ENCODE results near the gene CRLF2. TPM values are rescaled to one million over a fixed set of nuclear protein-coding genes. Genes with fewer than 3 reads are reported as not detected.
"Not testable (repeated sequence)": the region's sequence is repeated elsewhere in the genome, so short reads cannot be mapped to it uniquely, and the experiment has no call there.

CRLF2 gene
- total and polyA plus RNA-seq, 4 donors = 0.19 TPM; not detected in 3

DNA sequence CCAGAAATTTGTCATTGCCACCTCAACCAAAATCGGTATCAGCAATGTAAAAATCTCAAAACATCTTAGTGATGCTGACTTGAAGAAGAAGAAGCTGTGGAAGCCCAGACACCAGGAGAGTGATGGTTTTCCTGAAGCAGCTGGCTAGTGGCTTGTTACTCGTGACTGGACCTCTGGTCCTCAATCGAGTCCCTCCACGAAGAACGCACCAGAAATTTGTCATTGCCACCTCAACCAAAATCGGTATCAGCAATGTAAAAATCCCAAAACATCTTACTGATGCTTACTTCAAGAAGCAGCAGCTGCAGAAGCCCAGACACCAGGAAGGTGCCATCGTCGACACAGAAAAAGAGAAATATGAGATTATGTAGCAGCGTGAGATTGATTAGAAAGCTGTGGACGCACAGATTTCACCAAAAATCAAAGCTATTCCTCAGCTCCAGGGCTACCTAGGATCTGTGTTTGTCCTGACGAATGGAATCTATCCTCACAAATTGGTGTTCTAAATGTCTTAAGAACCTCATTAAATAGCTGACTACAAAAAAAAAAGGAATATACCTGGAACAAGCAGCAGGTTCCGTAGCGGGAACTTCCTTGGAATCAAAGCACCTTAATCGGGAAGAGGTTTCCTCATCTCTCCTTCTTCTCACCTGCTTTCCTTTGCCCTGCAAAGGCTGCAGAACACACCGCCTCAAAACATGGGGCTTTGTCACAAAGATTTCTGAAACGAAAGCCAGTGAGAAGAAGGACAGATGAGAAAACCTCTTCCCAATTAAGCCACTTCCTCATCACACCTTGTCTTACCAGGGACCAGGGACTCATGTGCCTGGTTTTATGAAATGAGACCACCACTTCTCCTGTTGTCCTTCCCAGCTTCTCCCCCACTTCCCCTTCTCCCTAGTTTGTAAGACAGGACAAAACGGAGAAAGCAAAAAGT lies 37.6 kb downstream of the CRLF2 start:
- not testable (repeated sequence) for H3K27ac ChIP-seq (ENCODE audit: low read depth in 1 of 2, low read length in 2 of 2); H3K4me1 ChIP-seq (ENCODE audit: control insufficient read depth in 4 of 4, insufficient read depth in 4 of 4, low read length in 3 of 4); H3K9me3 ChIP-seq (ENCODE audit: control insufficient read depth in 4 of 4, low read length in 3 of 4); H3K36me3 ChIP-seq (ENCODE audit: control insufficient read depth in 4 of 4, insufficient read depth in 3 of 4, low read depth in 1 of 4, low read length in 3 of 4); DNase-seq (ENCODE audit: low spot score); H3K4me3 ChIP-seq (ENCODE audit: low read depth in 1 of 3, low read length in 3 of 3); H3K9ac ChIP-seq (ENCODE audit: low read depth in 1 of 2, low read length in 2 of 2); H3K27me3 ChIP-seq (ENCODE audit: control insufficient read depth in 4 of 4, insufficient read depth in 4 of 4, low read length in 3 of 4)
- WGBS = 88% methylated on average over 14 of the region's 17 CpGs

DNA sequence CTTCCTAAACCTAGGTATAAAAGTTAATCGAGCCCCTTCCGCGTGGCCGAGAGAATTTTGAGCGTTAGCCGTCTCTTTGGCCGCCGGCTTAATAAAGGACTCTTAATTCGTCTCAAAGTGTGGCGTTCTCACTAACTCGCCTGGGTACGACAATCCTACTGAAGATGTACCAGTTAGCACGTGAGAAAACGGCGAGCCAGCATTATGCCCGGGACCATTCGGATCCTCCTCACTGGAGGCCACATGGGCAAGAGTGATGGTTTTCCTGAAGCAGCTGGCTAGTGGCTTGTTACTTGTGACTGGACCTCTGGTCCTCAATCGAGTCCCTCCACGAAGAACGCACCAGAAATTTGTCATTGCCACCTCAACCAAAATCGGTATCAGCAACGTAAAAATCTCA lies 39.0 kb downstream of the CRLF2 start:
- not testable (repeated sequence) for DNase-seq (ENCODE audit: low spot score); H3K36me3 ChIP-seq (ENCODE audit: control insufficient read depth in 4 of 4, insufficient read depth in 3 of 4, low read depth in 1 of 4, low read length in 3 of 4); H3K27ac ChIP-seq (ENCODE audit: low read depth in 1 of 2, low read length in 2 of 2); H3K27me3 ChIP-seq (ENCODE audit: control insufficient read depth in 4 of 4, insufficient read depth in 4 of 4, low read length in 3 of 4); H3K4me3 ChIP-seq (ENCODE audit: low read depth in 1 of 3, low read length in 3 of 3); H3K9me3 ChIP-seq (ENCODE audit: control insufficient read depth in 4 of 4, low read length in 3 of 4); H3K4me1 ChIP-seq (ENCODE audit: control insufficient read depth in 4 of 4, insufficient read depth in 4 of 4, low read length in 3 of 4); H3K9ac ChIP-seq (ENCODE audit: low read depth in 1 of 2, low read length in 2 of 2)
- WGBS = 64% methylated on average over 22 of the region's 22 CpGs

DNA sequence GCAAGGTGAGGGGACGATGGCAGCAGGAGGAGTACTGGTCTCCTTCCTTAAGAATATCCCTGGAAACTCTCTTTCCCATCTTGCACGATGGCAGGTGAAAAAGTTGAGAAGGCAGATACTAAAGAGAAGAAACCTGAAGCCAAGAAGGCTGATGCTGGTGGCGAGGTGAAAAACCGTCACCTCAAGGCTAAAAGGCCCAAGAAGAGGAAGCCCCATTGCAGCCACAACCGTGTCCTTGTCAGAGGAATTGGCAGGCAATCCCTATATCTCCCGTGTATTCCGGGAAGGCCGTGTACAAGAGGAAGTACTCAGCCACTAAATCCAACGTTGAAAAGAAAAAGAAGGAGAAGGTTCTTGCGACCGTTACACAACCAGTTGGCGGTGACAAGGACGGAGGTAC lies 40.0 kb downstream of the CRLF2 start:
- H3K4me3 ChIP-seq (ENCODE audit: low read depth in 1 of 3, low read length in 3 of 3) = no peak overlapping the region
- H3K27me3 ChIP-seq (ENCODE audit: control insufficient read depth in 4 of 4, insufficient read depth in 4 of 4, low read length in 3 of 4) = no peaks in the 10 kb centered on the region
- 25% methylated on average over 13 of the region's 13 CpGs for WGBS
- H3K9ac ChIP-seq (ENCODE audit: low read depth in 1 of 2, low read length in 2 of 2) = no peak overlapping the region
- no peak for DNase-seq (ENCODE audit: low spot score)
- no peak overlapping the region for H3K27ac ChIP-seq (ENCODE audit: low read depth in 1 of 2, low read length in 2 of 2)
- TF ChIP-seq, protein P1, sequence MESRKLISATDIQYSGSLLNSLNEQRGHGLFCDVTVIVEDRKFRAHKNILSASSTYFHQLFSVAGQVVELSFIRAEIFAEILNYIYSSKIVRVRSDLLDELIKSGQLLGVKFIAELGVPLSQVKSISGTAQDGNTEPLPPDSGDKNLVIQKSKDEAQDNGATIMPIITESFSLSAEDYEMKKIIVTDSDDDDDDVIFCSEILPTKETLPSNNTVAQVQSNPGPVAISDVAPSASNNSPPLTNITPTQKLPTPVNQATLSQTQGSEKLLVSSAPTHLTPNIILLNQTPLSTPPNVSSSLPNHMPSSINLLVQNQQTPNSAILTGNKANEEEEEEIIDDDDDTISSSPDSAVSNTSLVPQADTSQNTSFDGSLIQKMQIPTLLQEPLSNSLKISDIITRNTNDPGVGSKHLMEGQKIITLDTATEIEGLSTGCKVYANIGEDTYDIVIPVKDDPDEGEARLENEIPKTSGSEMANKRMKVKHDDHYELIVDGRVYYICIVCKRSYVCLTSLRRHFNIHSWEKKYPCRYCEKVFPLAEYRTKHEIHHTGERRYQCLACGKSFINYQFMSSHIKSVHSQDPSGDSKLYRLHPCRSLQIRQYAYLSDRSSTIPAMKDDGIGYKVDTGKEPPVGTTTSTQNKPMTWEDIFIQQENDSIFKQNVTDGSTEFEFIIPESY (IDR thresholded peaks at IDR 0.05) = no peak
- TF ChIP-seq FOXA2 (IDR thresholded peaks at IDR 0.05) (no peak), RXRA (IDR thresholded peaks at IDR 0.05) (no peak), RAD21 (IDR thresholded peaks at IDR 0.05) (no peak), FOXA1 (IDR thresholded peaks at IDR 0.05) (no peak), YY1 (IDR thresholded peaks at IDR 0.05) (no peak), HNF4A (conservative IDR thresholded peaks at IDR 0.05) (no peak), GABPA (IDR thresholded peaks at IDR 0.05 in 1 of 2, conservative IDR thresholded peaks at IDR 0.05 in 1 of 2) (no peak), MAX (IDR thresholded peaks at IDR 0.05) (no peak), HNF4G (IDR thresholded peaks at IDR 0.05) (no peak), TAF1 (conservative IDR thresholded peaks at IDR 0.05) (no peak), JUND (IDR thresholded peaks at IDR 0.05) (no peak), SP1 (IDR thresholded peaks at IDR 0.05) (no peak), CTCF (IDR thresholded peaks at IDR 0.05; ENCODE audit: low read depth, low read length, missing input control) (no peak), EGR1 (IDR thresholded peaks at IDR 0.05; ENCODE audit: low read depth in 2 of 2) (no peak), NR2F2 (IDR thresholded peaks at IDR 0.05) (no peak)
- TF ChIP-seq, protein P2, sequence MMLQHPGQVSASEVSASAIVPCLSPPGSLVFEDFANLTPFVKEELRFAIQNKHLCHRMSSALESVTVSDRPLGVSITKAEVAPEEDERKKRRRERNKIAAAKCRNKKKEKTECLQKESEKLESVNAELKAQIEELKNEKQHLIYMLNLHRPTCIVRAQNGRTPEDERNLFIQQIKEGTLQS (IDR thresholded peaks at IDR 0.05) = no peak
- TF ChIP-seq, protein P3, sequence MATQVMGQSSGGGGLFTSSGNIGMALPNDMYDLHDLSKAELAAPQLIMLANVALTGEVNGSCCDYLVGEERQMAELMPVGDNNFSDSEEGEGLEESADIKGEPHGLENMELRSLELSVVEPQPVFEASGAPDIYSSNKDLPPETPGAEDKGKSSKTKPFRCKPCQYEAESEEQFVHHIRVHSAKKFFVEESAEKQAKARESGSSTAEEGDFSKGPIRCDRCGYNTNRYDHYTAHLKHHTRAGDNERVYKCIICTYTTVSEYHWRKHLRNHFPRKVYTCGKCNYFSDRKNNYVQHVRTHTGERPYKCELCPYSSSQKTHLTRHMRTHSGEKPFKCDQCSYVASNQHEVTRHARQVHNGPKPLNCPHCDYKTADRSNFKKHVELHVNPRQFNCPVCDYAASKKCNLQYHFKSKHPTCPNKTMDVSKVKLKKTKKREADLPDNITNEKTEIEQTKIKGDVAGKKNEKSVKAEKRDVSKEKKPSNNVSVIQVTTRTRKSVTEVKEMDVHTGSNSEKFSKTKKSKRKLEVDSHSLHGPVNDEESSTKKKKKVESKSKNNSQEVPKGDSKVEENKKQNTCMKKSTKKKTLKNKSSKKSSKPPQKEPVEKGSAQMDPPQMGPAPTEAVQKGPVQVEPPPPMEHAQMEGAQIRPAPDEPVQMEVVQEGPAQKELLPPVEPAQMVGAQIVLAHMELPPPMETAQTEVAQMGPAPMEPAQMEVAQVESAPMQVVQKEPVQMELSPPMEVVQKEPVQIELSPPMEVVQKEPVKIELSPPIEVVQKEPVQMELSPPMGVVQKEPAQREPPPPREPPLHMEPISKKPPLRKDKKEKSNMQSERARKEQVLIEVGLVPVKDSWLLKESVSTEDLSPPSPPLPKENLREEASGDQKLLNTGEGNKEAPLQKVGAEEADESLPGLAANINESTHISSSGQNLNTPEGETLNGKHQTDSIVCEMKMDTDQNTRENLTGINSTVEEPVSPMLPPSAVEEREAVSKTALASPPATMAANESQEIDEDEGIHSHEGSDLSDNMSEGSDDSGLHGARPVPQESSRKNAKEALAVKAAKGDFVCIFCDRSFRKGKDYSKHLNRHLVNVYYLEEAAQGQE (IDR thresholded peaks at IDR 0.05) = no peak
- no peaks in the 10 kb centered on the region for H3K9me3 ChIP-seq (ENCODE audit: control insufficient read depth in 4 of 4, low read length in 3 of 4)
- no peaks in the 10 kb centered on the region for H3K4me1 ChIP-seq (ENCODE audit: control insufficient read depth in 4 of 4, insufficient read depth in 4 of 4, low read length in 3 of 4)
- H3K36me3 ChIP-seq (ENCODE audit: control insufficient read depth in 4 of 4, insufficient read depth in 3 of 4, low read depth in 1 of 4, low read length in 3 of 4) = no peaks in the 10 kb centered on the region
